ENCODE measurements around the gene POLRMT. TPM values are rescaled to one million over a fixed set of nuclear protein-coding genes. Genes with fewer than 3 reads are reported as not detected.

POLRMT gene
- total RNA-seq, 4 donors from 2014 or later, result 43.9 to 83.4 (median 73.8) TPM

DNA sequence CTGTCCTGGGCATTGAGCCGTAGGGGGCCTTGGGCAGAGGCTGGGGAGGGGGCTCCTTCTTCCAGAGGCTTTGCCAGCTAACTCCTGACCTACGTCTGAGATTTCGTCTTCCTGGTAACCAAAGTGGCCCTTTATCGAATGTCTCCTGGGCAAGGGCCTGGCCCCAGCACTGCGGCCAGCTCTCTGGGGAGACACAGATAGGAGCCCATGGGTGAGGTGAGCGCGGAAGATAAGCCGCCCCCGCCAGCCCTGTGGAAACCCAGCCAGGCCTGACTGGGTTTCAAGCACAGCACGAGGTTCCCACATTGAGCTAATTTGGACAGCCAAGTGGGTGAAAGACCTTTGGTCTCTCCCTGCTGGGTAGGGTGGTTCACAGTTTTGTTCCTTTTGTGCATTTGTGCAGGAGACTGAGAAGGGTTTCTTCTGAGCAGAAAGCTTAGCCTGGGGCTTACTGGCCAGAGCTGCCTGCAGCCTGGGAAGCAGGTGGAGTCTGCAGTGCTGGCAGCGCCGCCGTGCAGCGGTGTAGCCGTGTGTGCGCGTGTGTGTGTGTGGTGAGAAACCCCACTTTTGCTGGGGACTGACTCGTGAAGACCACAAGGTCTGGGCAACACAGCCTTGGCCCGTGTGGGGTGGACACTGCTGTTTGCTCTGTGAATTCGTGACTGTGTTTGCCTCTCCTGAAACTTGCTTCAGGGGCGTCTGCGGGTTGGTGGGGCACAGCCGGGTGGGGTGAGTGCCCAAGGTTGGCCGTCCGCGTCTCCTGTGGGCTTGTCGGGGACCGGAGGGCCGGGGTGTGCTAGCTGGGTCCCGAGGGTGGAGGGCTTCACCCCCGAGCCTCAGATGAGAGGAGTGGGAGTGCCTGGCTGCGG, 58.4 kb downstream of the POLRMT start:
- TF ChIP-seq POLR2A (IDR thresholded peaks at IDR 0.05), result peak in 1 of 2 donors; percentile 41
- TF ChIP-seq, protein P1, sequence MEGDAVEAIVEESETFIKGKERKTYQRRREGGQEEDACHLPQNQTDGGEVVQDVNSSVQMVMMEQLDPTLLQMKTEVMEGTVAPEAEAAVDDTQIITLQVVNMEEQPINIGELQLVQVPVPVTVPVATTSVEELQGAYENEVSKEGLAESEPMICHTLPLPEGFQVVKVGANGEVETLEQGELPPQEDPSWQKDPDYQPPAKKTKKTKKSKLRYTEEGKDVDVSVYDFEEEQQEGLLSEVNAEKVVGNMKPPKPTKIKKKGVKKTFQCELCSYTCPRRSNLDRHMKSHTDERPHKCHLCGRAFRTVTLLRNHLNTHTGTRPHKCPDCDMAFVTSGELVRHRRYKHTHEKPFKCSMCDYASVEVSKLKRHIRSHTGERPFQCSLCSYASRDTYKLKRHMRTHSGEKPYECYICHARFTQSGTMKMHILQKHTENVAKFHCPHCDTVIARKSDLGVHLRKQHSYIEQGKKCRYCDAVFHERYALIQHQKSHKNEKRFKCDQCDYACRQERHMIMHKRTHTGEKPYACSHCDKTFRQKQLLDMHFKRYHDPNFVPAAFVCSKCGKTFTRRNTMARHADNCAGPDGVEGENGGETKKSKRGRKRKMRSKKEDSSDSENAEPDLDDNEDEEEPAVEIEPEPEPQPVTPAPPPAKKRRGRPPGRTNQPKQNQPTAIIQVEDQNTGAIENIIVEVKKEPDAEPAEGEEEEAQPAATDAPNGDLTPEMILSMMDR (IDR thresholded peaks at IDR 0.05 in 4 of 5, conservative IDR thresholded peaks at IDR 0.05 in 1 of 5), result no peak
- ATAC-seq (peak; percentile 32 to 48), DNase-seq (peak; percentile 53 to 69)
- Histone ChIP-seq H3K27me3 (peaks cover 4 to 8% (median 5%) of the 10 kb centered on the region in 3 donors), H3K9me3 (no peaks in the 10 kb centered on the region), H3K36me3 (peaks cover 0 to 10% of the 10 kb centered on the region in 2 donors), H3K27ac (peak overlapping the region; percentile 97 to 100 (median 99)), H3K4me3 (peak overlapping the region; percentile 85 to 100 (median 96)), H3K4me1 (peaks cover 48 to 76% of the 10 kb centered on the region in 2 donors)
- in situ Hi-C loops (cut with MboI; ENCODE audit: low sequenced_read_pairs in 4 of 4) (no loop called here), intact Hi-C loops (cut with DNase I; ENCODE audit: low total_unique reads) (loop anchor here (5.0 to 10.0 kb wide), 2 partner anchors 88 to 640 kb away; no protein-coding TSS in a partner anchor)

DNA sequence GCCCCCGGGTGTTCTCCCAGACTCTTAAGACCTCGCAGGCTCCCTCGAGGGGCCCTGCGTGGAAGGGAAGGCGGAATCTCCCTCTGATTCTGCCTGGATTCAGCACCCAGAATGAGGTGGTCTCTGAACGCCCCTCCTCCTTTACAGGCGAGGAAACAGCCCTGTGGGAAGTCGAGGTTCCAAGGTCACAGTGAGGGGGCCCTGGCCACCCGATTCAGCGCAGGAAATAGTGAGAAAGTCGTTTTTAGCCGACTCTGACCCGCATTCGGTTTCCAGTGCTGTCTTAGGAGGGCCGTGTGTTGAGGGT, 59.9 kb downstream of the POLRMT start:
- in situ Hi-C loops (cut with MboI; ENCODE audit: low sequenced_read_pairs in 4 of 4) (no loop called here), intact Hi-C loops (cut with DNase I; ENCODE audit: low total_unique reads) (loop anchor here (2.0 to 10.0 kb wide), 4 partner anchors 86 to 641 kb away; partner anchors contain the start of gene RNF126)
- ATAC-seq, result no peak
- peaks cover 4 to 8% (median 5%) of the 10 kb centered on the region in 3 donors for H3K27me3 ChIP-seq
- H3K4me3 ChIP-seq, result peak overlapping the region; percentile 85 to 100 (median 96)
- peaks cover 48 to 62% of the 10 kb centered on the region in 2 donors for H3K4me1 ChIP-seq
- no peaks in the 10 kb centered on the region for H3K9me3 ChIP-seq
- no peak for DNase-seq
- TF ChIP-seq POLR2A (IDR thresholded peaks at IDR 0.05), result peak; percentile 48 to 60
- TF ChIP-seq, protein P1 (IDR thresholded peaks at IDR 0.05 in 4 of 5, conservative IDR thresholded peaks at IDR 0.05 in 1 of 5), result no peak
- H3K36me3 ChIP-seq, result no peaks in the 10 kb centered on the region
- H3K27ac ChIP-seq, result peak overlapping the region; percentile 97 to 100 (median 99)

DNA sequence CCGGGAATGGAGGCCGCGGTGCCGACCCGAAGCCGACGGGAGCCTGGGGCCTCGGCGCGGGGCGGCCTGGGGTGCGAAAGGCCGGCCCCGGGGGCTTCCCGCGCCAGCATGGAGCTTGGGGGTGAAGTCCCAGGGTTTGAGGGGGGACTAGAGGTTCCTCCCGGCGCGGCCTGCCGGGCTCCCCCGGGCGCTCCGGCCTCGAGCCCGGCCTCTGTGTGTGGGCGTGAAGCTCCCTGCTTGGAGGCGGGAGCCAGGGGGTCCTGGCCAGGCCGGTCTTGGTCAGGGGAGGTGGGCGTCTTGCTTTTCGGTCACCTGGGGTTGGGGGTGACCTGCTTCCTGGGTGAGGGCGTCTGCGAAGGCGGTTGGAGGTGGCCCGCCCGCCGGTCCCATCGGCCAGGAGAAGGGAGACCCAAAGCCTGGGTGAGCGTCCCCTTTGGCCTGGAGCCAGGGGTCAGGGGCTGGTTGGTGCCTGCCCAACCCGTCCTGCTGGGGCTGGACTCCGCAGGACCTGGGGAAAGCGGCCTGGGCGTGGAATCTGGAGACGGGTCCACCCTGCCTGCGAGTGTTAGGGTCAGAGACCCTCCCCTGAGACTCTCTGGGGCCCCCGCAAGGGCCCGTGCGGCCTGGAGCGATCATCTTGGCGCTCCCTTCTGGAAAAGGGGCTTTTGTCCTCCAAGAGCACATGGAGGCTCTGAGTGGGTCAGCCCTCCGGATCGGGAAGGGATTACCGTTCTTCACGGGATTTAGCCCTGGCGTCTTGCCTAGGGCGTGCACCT, 60.4 kb downstream of the POLRMT start:
- intact Hi-C loops (cut with DNase I; ENCODE audit: low total_unique reads), result loop anchor here (1.0 to 10.0 kb wide), 7 partner anchors 42 to 642 kb away; partner anchors contain the start of genes CDC34, FGF22, POLRMT and RNF126
- in situ Hi-C loops (cut with MboI; ENCODE audit: low sequenced_read_pairs in 4 of 4), result no loop called here
- peaks cover 43 to 57% of the 10 kb centered on the region in 2 donors for H3K4me1 ChIP-seq
- ATAC-seq (peak; percentile 36 to 40), DNase-seq (peak; percentile 70 to 84)
- peaks cover 4 to 8% (median 5%) of the 10 kb centered on the region in 3 donors for H3K27me3 ChIP-seq
- H3K9me3 ChIP-seq, result no peaks in the 10 kb centered on the region
- H3K36me3 ChIP-seq, result no peaks in the 10 kb centered on the region
- H3K4me3 ChIP-seq, result peak overlapping the region; percentile 85 to 100 (median 96)
- peak overlapping the region; percentile 97 to 100 (median 99) for H3K27ac ChIP-seq
- TF ChIP-seq, protein P1 (IDR thresholded peaks at IDR 0.05 in 4 of 5, conservative IDR thresholded peaks at IDR 0.05 in 1 of 5), result peak in 1 of 5 experiments; percentile 2
- TF ChIP-seq POLR2A (IDR thresholded peaks at IDR 0.05), result no peak

DNA sequence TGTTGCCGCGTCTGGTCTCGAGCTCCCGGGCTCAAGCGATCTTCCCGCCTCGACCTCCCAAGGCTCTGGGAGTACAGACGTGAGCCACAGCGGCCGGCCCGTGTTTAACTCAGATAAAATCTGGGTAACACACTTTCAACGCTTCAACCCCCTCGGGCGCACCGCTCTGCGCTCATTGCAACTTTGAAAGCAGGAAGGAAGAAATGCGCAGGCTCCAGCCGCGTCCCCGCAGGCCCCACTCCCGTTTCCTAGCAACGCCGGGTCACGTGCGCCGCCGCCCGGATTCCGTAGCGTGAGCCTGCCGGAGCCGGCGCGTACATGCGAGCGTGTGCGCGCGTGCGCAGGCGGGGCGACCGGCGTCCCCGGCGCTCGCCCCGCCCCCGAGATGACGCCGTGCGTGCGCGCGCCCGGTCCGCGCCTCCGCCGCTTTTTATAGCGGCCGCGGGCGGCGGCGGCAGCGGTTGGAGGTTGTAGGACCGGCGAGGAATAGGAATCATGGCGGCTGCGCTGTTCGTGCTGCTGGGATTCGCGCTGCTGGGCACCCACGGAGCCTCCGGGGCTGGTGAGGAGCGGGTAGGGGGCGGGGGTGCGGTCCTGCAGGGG, 61.1 kb downstream of the POLRMT start, which contains the start of gene BSG:
TSS of gene BSG (plus strand) at position 457 of the 603 bp plus-strand sequence. CDS start at position 496, 39 bp downstream.
- peak; percentile 49 to 58 for ATAC-seq
- DNase-seq, result peak; percentile 97
- TF ChIP-seq, protein P1 (IDR thresholded peaks at IDR 0.05 in 4 of 5, conservative IDR thresholded peaks at IDR 0.05 in 1 of 5), result peak in 1 of 5 experiments; percentile 26
- TF ChIP-seq POLR2A (IDR thresholded peaks at IDR 0.05), result peak; percentile 99
- peak within 1 kb of the TSS; percentile 85 to 100 (median 96) for H3K4me3 ChIP-seq
- peak within 1 kb of the TSS; percentile 97 to 100 (median 99) for H3K27ac ChIP-seq
- peaks cover 39 to 50% of the 10 kb centered on the region in 2 donors for H3K4me1 ChIP-seq
- no peaks in the 10 kb centered on the region for H3K36me3 ChIP-seq
- H3K9me3 ChIP-seq, result no peaks in the 10 kb centered on the region
- H3K27me3 ChIP-seq, result peaks cover 4 to 8% (median 5%) of the 10 kb centered on the region in 3 donors
- intact Hi-C loops (cut with DNase I; ENCODE audit: low total_unique reads) (loop anchor here (1.0 to 10.0 kb wide), 7 partner anchors 41 to 643 kb away; partner anchors contain the start of genes CDC34, FGF22, POLRMT and RNF126), in situ Hi-C loops (cut with MboI; ENCODE audit: low sequenced_read_pairs in 4 of 4) (no loop called here)
